ENCODE results near the gene MS4A5.

GRCh38 chr11:60455531-60456042 is 26.2 kb downstream of the MS4A5 start, which contains the start of gene MS4A1:
- TF ChIP-seq CTCF (IDR thresholded peaks at IDR 0.05; ENCODE audit: low read depth, low read length) = no peak
- TF ChIP-seq POLR2A (IDR thresholded peaks at IDR 0.05; ENCODE audit: extremely low read depth, insufficient read length) = no peak
